SK-N-SH treated with all-trans-retinoic acid at 6 μM for 48 hours (cell line): Measurements from ENCODE around the gene SEMA4D.

Source experiments
- ATAC-seq: fragments of 200-7000 bp; cut with Tn5 transposase; 3 replicates; pipeline ENCODE4 v1.9.1; 2020; ENCODE audit warnings: mild to moderate bottlenecking, moderate library complexity
- ARNTL ChIP-seq: fragments of 450-650 bp; formaldehyde crosslinking; IDR thresholded peaks from 2 replicates; pipeline ENCODE4 v1.5.0; 2020; ENCODE audit warnings: low read depth, mild to moderate bottlenecking, moderate library complexity, borderline replicate concordance
- CSDC2 ChIP-seq: fragments of 250-450 bp; sonication (Bioruptor Pico); IDR thresholded peaks from 2 replicates; pipeline ENCODE4 v1.5.0; 2020; ENCODE audit warnings: mild to moderate bottlenecking, moderate library complexity
- ESRRG ChIP-seq: fragments of 250-450 bp; sonication (Bioruptor Pico); IDR thresholded peaks from 2 replicates; pipeline ENCODE4 v1.6.1; 2021; ENCODE audit warnings: mild to moderate bottlenecking
- GLIS3 ChIP-seq: fragments of 250-450 bp; sonication (Bioruptor Pico); IDR thresholded peaks from 2 replicates; pipeline ENCODE4 v1.5.0; 2020; ENCODE audit warnings: mild to moderate bottlenecking, moderate library complexity
- ISL1 ChIP-seq: fragments of 250-450 bp; sonication (Bioruptor Pico); IDR thresholded peaks from 2 replicates; pipeline ENCODE4 v2.1.2; 2022; ENCODE audit warnings: mild to moderate bottlenecking, moderate library complexity
- OSR1 ChIP-seq: fragments of 250-450 bp; sonication (Bioruptor Pico); IDR thresholded peaks from 2 replicates; pipeline ENCODE4 v1.8.0; 2022; ENCODE audit warnings: moderate library complexity, mild to moderate bottlenecking, inconsistent platforms
- PPARA ChIP-seq: fragments of 250-450 bp; sonication (Bioruptor Pico); IDR thresholded peaks from 2 replicates; pipeline ENCODE4 v1.5.0; 2020; ENCODE audit warnings: mild to moderate bottlenecking, borderline replicate concordance
- RARB ChIP-seq: fragments of 250-450 bp; sonication (Bioruptor Pico); IDR thresholded peaks from 2 replicates; pipeline ENCODE4 v1.8.0; 2021; ENCODE audit warnings: mild to moderate bottlenecking, moderate library complexity
- SNAI2 ChIP-seq: fragments of 250-450 bp; sonication (Bioruptor Pico); IDR thresholded peaks from 2 replicates; pipeline ENCODE4 v1.5.0; 2020; ENCODE audit warnings: mild to moderate bottlenecking, moderate library complexity
- TCF4 ChIP-seq: fragments of 250-450 bp; sonication (Bioruptor Pico); IDR thresholded peaks from 2 replicates; pipeline ENCODE4 v1.8.0; 2021; ENCODE audit warnings: mild to moderate bottlenecking, moderate library complexity, borderline replicate concordance
- TOX ChIP-seq: fragments of 250-450 bp; sonication (Bioruptor Pico); IDR thresholded peaks from 2 replicates; pipeline ENCODE4 v1.8.0; 2021; ENCODE audit warnings: mild to moderate bottlenecking, moderate library complexity, borderline replicate concordance
- ZC3H10 ChIP-seq: fragments of 250-450 bp; sonication (Bioruptor Pico); IDR thresholded peaks from 2 replicates; pipeline ENCODE4 v1.5.1; 2021; ENCODE audit warnings: mild to moderate bottlenecking, moderate library complexity
- ZFP3 ChIP-seq: fragments of 250-450 bp; sonication (Bioruptor Pico); IDR thresholded peaks from 2 replicates; pipeline ENCODE4 v1.5.0; 2020; ENCODE audit warnings: mild to moderate bottlenecking, moderate library complexity
- ZFP30 ChIP-seq: fragments of 450-650 bp; formaldehyde crosslinking; IDR thresholded peaks from 2 replicates; pipeline ENCODE4 v1.5.0; 2022; ENCODE audit warnings: mild to moderate bottlenecking, moderate library complexity
- ZNF565 ChIP-seq: fragments of 450-650 bp; formaldehyde crosslinking; conservative IDR thresholded peaks from 2 replicates; pipeline ENCODE4 v1.5.0; 2020; ENCODE audit warnings: low read depth, mild to moderate bottlenecking, moderate library complexity
- ZNF70 ChIP-seq: fragments of 450-650 bp; formaldehyde crosslinking; IDR thresholded peaks from 2 replicates; pipeline ENCODE4 v1.5.0; 2020; ENCODE audit warnings: mild to moderate bottlenecking, moderate library complexity
- ZNF8 ChIP-seq: fragments of 450-650 bp; formaldehyde crosslinking; IDR thresholded peaks from 2 replicates; pipeline ENCODE4 v1.5.0; 2020; ENCODE audit warnings: mild to moderate bottlenecking, moderate library complexity
- TF ChIP-seq, protein P1 (sequence below): fragments of 250-450 bp; sonication (Bioruptor Pico); IDR thresholded peaks from 2 replicates; pipeline ENCODE4 v1.5.0; 2020; ENCODE audit warnings: mild to moderate bottlenecking, moderate library complexity
- TF ChIP-seq, protein P2 (sequence below): fragments of 250-450 bp; sonication (Bioruptor Pico); IDR thresholded peaks from 2 replicates; pipeline ENCODE4 v1.5.1; 2020; ENCODE audit warnings: low read depth, mild to moderate bottlenecking, moderate library complexity
- TF ChIP-seq, protein P3 (sequence below): fragments of 250-450 bp; sonication (Bioruptor Pico); IDR thresholded peaks from 2 replicates; pipeline ENCODE4 v1.5.1; 2021; ENCODE audit warnings: mild to moderate bottlenecking, moderate library complexity
- TF ChIP-seq, protein P4 (sequence below): fragments of 250-450 bp; sonication (Bioruptor Pico); IDR thresholded peaks from 2 replicates; pipeline ENCODE4 v1.8.0; 2020; ENCODE audit warnings: mild to moderate bottlenecking, moderate library complexity, borderline replicate concordance

Gene SEMA4D

DNA sequence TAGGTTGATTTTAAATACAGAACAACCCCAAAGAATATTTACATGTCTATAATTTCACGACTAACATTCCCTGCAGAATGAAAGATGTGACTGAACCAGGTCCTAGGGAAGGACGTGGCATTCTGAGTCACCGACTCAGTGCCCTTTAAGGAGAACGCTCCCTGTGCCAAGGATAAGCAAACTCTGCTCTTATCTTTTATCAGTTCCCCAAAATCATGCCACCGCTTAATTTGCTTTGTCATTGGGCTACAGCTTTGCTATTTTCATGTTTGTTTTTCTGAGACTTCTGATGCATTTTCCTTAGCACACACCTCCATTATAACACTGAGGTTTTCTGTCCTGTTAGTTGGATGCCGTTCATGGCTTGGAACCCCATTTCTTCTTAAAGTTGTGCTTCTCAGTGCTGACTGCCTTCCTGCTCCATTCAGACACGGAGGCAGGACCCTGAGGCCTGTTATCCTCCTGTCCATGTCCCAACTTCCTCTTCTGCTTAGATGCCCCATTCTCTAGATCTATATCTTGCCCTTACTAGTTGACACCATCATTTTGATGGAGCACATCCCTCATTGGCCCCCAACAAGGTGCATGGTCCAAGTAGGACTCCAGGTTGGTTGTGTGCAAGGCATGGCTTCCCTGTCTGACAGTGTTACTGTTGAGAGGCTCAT, 11.2 kb upstream of the SEMA4D start:
- TF ChIP-seq RARB (CRISPR knock-in tag) (no peak), ZC3H10 (CRISPR knock-in tag) (no peak), ISL1 (no peak), ARNTL (no peak), ZNF8 (CRISPR knock-in tag) (no peak), TCF4 (CRISPR knock-in tag) (no peak), TOX (no peak), SNAI2 (no peak), ZNF70 (CRISPR knock-in tag) (no peak), CSDC2 (no peak)
- TF ChIP-seq, protein P1, sequence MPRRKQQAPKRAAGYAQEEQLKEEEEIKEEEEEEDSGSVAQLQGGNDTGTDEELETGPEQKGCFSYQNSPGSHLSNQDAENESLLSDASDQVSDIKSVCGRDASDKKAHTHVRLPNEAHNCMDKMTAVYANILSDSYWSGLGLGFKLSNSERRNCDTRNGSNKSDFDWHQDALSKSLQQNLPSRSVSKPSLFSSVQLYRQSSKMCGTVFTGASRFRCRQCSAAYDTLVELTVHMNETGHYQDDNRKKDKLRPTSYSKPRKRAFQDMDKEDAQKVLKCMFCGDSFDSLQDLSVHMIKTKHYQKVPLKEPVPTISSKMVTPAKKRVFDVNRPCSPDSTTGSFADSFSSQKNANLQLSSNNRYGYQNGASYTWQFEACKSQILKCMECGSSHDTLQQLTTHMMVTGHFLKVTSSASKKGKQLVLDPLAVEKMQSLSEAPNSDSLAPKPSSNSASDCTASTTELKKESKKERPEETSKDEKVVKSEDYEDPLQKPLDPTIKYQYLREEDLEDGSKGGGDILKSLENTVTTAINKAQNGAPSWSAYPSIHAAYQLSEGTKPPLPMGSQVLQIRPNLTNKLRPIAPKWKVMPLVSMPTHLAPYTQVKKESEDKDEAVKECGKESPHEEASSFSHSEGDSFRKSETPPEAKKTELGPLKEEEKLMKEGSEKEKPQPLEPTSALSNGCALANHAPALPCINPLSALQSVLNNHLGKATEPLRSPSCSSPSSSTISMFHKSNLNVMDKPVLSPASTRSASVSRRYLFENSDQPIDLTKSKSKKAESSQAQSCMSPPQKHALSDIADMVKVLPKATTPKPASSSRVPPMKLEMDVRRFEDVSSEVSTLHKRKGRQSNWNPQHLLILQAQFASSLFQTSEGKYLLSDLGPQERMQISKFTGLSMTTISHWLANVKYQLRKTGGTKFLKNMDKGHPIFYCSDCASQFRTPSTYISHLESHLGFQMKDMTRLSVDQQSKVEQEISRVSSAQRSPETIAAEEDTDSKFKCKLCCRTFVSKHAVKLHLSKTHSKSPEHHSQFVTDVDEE (CRISPR knock-in tag) = no peak
- TF ChIP-seq, all 23 proteins: peak for 0
- ATAC-seq = no peak

DNA sequence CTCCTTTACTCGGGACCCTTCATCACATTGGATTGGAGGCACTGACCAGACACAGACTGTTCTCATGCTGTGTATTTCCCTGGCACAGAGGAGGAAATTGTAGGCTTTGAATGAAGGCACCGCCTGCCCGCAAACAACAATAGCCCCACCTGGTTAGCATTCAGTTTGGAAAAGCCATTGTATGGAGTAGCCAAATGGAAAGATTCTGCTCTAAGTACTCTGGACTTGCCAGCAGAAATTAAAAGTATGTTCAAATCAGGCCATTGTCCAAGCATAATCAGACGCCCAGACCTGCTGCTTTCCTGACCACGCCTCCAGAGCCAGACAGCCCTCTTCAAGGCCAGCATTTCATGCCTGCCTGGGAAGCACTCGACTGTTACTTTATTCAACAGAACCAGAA, 8.0 kb upstream of the SEMA4D start:
- no peak for ATAC-seq
- TF ChIP-seq ZFP3 (CRISPR knock-in tag) = no peak
- TF ChIP-seq ZNF8 (CRISPR knock-in tag) = no peak

DNA sequence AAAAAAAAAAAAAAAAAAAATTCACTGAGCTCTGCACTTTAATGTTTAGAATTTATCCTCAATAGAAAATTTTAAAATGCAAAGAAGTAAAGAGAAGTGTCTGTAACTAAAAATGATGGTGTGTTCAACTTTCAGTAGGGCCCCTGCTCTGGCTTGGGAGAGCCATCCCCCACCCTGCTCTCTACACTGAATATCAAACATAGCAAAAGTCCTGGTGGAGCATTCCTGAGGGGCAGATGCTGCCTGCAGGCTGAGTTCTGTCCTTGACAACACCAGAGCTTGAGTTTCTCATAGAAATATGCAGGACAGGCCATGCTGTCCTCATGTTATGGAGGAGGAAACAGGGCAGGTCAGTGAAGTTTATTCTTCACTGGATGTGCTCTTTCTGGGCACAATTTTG, 7.1 kb upstream of the SEMA4D start:
- no peak for TF ChIP-seq CSDC2
- no peak for TF ChIP-seq ZNF8 (CRISPR knock-in tag)
- TF ChIP-seq, protein P1 (CRISPR knock-in tag) = no peak
- no peak for TF ChIP-seq ZNF565
- no peak for TF ChIP-seq PPARA (CRISPR knock-in tag)
- TF ChIP-seq, protein P2, sequence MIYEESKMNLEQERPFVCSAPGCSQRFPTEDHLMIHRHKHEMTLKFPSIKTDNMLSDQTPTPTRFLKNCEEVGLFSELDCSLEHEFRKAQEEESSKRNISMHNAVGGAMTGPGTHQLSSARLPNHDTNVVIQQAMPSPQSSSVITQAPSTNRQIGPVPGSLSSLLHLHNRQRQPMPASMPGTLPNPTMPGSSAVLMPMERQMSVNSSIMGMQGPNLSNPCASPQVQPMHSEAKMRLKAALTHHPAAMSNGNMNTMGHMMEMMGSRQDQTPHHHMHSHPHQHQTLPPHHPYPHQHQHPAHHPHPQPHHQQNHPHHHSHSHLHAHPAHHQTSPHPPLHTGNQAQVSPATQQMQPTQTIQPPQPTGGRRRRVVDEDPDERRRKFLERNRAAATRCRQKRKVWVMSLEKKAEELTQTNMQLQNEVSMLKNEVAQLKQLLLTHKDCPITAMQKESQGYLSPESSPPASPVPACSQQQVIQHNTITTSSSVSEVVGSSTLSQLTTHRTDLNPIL (CRISPR knock-in tag) = no peak
- no peak for TF ChIP-seq OSR1 (CRISPR knock-in tag)
- TF ChIP-seq, protein P3, sequence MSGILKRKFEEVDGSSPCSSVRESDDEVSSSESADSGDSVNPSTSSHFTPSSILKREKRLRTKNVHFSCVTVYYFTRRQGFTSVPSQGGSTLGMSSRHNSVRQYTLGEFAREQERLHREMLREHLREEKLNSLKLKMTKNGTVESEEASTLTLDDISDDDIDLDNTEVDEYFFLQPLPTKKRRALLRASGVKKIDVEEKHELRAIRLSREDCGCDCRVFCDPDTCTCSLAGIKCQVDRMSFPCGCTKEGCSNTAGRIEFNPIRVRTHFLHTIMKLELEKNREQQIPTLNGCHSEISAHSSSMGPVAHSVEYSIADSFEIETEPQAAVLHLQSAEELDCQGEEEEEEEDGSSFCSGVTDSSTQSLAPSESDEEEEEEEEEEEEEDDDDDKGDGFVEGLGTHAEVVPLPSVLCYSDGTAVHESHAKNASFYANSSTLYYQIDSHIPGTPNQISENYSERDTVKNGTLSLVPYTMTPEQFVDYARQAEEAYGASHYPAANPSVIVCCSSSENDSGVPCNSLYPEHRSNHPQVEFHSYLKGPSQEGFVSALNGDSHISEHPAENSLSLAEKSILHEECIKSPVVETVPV (CRISPR knock-in tag) = no peak
- no peak for TF ChIP-seq ESRRG
- no peak for TF ChIP-seq ZFP30 (CRISPR knock-in tag)
- TF ChIP-seq GLIS3 (CRISPR knock-in tag) = no peak
- TF ChIP-seq ISL1 = no peak
- TF ChIP-seq RARB (CRISPR knock-in tag) = no peak
- TF ChIP-seq TCF4 (CRISPR knock-in tag) = no peak
- TF ChIP-seq ZNF70 (CRISPR knock-in tag) = no peak
- TF ChIP-seq, protein P4, sequence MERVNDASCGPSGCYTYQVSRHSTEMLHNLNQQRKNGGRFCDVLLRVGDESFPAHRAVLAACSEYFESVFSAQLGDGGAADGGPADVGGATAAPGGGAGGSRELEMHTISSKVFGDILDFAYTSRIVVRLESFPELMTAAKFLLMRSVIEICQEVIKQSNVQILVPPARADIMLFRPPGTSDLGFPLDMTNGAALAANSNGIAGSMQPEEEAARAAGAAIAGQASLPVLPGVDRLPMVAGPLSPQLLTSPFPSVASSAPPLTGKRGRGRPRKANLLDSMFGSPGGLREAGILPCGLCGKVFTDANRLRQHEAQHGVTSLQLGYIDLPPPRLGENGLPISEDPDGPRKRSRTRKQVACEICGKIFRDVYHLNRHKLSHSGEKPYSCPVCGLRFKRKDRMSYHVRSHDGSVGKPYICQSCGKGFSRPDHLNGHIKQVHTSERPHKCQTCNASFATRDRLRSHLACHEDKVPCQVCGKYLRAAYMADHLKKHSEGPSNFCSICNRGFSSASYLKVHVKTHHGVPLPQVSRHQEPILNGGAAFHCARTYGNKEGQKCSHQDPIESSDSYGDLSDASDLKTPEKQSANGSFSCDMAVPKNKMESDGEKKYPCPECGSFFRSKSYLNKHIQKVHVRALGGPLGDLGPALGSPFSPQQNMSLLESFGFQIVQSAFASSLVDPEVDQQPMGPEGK (CRISPR knock-in tag) = no peak
- TF ChIP-seq ARNTL = no peak
- TF ChIP-seq ZC3H10 (CRISPR knock-in tag) = no peak
- no peak for TF ChIP-seq SNAI2

More for the DNA sequence above, 7.1 kb upstream of the SEMA4D start:
- no peak for ATAC-seq
